Activated CD4-positive, CD25-positive, alpha-beta regulatory T cell treated with anti-CD3 and anti-CD28 coated beads, Interleukin-2, amount 50 U/mL, for 16 hours (primary cell): Measurements from ENCODE around the gene SFRP2.

Source experiments
- DNase-seq: peaks from one replicate; pipeline ENCODE4 v3.0.0-alpha.2; 2020; ENCODE audit warnings: low read depth, low spot score

The SFRP2 gene

GRCh38 chr4:153771046-153771445 is 17.8 kb downstream of the SFRP2 start:
- no peak for DNase-seq

GRCh38 chr4:153766758-153767157 is 22.1 kb downstream of the SFRP2 start:
- no peak for DNase-seq

- no peak for DNase-seq
These were observed 23.0 kb downstream of the SFRP2 start for GRCh38 chr4:153765894-153766293.

- DNase-seq = no peak
These were observed 24.1 kb downstream of the SFRP2 start for GRCh38 chr4:153764601-153765368.

- DNase-seq = no peak
These were observed 25.5 kb downstream of the SFRP2 start for GRCh38 chr4:153763404-153763803.

- DNase-seq = no peak
These were observed 29.2 kb downstream of the SFRP2 start, which contains the start of gene RNF175 for GRCh38 chr4:153759407-153760316. Gene RNF175, minus strand, starts transcription at chr4:153760024. Its CDS starts 162 bp downstream, at chr4:153759862.

GRCh38 chr4:153758688-153759406 is 30.0 kb downstream of the SFRP2 start:
- no peak for DNase-seq

- DNase-seq = no peak
These were observed 30.7 kb downstream of the SFRP2 start for GRCh38 chr4:153758136-153758535.

GRCh38 chr4:153757407-153757806 is 31.5 kb downstream of the SFRP2 start:
- no peak for DNase-seq

GRCh38 chr4:153755186-153755585 is 33.7 kb downstream of the SFRP2 start:
- DNase-seq = no peak

GRCh38 chr4:153750197-153750817 is 38.6 kb downstream of the SFRP2 start:
- peak; percentile 35 for DNase-seq

GRCh38 chr4:153748378-153748777 is 40.5 kb downstream of the SFRP2 start:
- no peak for DNase-seq

- DNase-seq = no peak
These were observed 41.4 kb downstream of the SFRP2 start for GRCh38 chr4:153747406-153747955.

- no peak for DNase-seq
These were observed 43.2 kb downstream of the SFRP2 start for GRCh38 chr4:153745651-153746050.

- DNase-seq = no peak
These were observed 47.3 kb downstream of the SFRP2 start for GRCh38 chr4:153741541-153741940.

GRCh38 chr4:153735906-153736461 is 52.9 kb downstream of the SFRP2 start:
- DNase-seq = no peak

GRCh38 chr4:153733751-153734448 is 55.0 kb downstream of the SFRP2 start:
- no peak for DNase-seq

GRCh38 chr4:153731239-153731638 is 57.6 kb downstream of the SFRP2 start:
- DNase-seq = no peak
